Activated CD4-positive, alpha-beta T cell treated with anti-CD3 and anti-CD28 coated beads for 24 hours (primary cell): ENCODE results near the gene ZHX3.
A peak's percentile ranks its signal among the peaks of the same experiment; 100 is the strongest.

Experiments
- DNase-seq, 2 donors: peaks; one replicate each; pipeline ENCODE4 v3.0.0-alpha.2; 2020; ENCODE audit warnings: low read depth in 2 of 2

Gene ZHX3, protein sequence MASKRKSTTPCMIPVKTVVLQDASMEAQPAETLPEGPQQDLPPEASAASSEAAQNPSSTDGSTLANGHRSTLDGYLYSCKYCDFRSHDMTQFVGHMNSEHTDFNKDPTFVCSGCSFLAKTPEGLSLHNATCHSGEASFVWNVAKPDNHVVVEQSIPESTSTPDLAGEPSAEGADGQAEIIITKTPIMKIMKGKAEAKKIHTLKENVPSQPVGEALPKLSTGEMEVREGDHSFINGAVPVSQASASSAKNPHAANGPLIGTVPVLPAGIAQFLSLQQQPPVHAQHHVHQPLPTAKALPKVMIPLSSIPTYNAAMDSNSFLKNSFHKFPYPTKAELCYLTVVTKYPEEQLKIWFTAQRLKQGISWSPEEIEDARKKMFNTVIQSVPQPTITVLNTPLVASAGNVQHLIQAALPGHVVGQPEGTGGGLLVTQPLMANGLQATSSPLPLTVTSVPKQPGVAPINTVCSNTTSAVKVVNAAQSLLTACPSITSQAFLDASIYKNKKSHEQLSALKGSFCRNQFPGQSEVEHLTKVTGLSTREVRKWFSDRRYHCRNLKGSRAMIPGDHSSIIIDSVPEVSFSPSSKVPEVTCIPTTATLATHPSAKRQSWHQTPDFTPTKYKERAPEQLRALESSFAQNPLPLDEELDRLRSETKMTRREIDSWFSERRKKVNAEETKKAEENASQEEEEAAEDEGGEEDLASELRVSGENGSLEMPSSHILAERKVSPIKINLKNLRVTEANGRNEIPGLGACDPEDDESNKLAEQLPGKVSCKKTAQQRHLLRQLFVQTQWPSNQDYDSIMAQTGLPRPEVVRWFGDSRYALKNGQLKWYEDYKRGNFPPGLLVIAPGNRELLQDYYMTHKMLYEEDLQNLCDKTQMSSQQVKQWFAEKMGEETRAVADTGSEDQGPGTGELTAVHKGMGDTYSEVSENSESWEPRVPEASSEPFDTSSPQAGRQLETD

DNA sequence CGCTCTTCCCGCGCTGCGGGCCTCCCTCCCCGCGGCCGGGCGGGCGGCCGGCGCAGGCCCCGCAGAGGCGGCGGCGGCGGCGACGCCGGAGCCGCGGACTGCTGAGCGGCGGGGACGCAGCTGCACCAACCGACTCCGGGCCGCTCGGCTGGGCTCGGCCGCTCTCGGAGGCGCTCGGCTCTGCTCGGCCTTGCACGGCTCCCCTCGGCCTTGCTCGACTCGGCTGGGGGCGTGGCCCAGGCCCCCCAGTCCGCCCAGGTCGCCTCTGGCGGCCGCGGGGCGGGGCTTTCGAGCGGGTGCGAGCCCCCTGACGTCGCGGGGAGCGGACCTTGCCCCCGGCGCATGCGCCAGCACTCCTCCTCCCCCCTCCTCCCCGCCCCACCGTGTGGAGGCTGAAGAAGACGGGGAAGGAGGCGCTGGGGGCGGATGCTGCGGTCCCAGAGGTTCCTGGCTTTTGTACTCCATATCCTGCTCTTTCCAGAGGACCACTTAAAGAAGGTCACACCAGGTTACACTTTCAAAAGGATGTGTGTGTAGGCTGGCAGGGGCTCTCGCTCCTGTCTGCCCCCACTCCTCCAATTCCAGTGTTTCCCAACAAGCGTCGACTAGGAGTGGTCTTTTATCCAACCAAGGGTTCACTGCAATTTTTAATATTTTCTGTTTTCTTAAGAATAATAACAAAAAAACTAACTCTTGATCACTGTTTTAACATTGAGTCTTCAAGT, at the start of gene ZHX3:
Gene ZHX3 (minus strand): TSS at position 186 of the 725 bp plus-strand sequence. CDS start 112,815 bp downstream, outside the sequence.
- DNase-seq = peak; percentile 94 to 95

DNA sequence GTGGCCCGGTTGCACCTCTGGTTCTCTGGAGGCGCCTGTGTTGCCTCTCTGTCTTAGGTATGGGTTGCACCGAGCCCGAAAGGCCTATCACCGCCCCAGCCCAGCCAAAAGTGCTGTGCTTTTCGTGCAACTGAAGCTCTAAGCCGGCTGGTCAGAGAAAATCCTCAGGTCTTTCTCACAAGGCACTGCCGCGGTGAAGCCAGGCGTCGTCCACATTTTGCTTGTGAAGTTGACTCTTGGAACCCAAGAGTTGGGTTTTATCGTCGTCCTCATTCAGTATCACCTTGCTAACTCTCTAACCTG, 49.8 kb upstream of the ZHX3 start:
- no peak for DNase-seq

DNA sequence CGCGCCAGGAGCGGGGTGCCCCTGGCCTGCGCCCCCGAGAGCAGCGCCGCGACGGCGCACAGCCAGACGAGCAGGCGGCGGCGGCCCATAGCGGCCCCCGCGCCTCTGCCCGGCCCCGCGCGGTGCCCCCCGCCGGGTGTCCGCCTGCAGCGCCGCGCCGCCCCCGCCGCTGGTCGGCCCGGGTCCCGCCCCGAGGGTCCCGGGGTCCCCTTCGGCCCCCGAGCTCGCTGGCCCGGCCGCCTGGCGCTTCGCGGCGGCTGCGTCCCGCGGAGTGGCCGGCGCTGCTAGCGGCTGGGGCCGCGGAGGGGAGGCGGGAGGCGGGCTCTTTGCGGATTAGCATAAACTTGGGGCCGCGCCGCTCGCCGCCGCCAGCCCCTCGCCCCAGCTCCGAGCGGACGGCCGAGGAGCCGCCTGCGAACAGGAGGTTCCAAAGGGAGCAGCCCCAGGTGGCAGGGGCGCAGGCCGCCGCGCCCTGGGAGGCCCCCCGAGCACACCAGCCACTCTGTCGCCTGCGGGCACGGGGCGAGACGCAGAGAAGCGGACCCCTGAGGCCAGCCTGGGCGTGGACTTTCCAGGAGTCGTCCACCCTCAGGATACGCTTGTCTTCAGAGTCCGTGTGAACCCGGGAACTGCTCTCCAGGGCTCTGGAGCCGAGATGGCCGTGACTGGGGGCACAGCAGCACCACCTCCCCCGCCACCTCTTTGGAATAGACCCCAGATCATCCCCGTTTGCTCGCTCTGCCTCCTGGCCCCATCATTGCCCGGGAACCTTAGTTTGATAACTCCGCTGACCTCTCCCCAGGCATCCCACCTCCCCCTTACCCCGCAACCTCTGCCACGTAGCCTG, 49.2 kb upstream of the ZHX3 start, which contains the start of gene EMILIN3:
Gene EMILIN3 (minus strand): TSS at position 273 of the 847 bp plus-strand sequence. CDS start 184 bp downstream, at position 89.
- DNase-seq = no peak

DNA sequence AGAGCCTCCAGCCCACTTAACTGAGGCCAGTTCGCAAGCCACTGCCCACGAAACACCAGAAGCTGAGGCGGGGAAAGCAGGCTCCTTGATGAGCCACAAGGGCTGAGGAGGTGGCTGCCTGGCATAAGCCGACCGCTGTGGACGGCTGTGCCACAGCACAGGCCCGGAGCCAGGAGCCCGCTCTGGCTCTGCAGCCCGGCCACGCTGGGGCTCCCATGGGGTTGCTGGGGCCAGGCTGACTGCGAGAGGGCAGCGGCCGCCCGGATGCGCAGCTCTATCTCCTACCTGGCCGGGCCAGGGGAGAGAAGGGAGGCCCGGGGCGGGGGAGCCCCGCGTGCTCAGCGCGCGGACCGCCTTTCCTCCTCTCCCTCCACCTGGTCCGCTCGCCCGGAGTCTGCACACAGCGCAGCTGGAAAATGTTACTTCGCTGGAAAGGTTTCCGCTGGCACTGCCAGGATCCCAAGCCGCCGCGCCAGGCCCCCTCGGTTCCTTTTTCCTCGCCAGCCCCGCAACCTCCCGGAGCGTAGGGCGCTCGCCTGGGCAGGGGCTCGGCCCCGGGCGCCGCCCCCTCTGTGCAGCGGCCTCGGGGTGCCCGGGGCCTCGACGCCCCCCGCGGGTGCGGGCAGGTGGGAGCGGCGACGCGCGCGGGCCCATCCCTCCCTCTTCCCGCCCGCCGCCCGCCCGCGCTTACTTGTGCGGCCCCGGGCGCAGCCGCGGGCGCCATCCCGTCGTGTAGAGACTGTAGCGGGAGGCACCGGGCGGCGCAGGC, 48.4 kb upstream of the ZHX3 start:
- no peak for DNase-seq

DNA sequence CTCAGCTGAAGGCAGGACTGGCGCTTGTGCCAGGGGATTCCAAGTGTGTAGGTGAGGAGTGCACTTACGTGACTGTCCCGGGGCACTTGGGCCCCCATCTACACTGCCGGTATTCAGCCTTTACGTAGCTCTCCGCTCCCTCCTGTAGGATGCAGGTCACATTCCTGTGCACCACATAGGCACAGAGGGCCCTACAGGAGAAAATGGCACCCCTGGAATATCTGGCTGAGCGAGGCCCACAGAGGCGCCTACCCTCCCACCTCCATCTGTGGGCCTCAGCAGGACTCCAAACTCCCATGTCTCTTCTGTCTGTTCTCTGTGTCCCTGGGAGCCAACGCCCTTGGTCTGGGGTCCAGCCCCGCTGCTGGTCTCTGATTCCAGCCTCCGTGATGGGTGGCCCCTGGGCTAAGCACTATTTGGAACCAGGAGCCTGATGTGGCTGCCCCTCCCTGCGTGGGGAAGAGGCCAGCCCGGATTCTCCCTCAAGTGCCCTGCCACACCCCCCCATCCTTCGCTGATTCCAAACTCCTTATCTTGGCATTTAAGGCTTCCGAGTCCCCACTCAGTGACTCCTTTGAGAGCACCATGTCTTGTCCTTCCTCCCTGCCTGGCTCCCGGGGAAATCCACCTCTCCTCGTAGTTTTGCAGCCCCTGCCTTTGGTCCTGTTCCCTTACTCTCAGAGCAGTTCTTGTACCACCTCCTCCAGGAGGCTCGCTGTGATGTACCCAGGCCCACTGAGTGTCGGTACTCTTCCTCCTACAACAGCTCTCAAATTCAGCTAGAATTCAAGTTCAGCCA, 47.6 kb upstream of the ZHX3 start:
- no peak for DNase-seq

DNA sequence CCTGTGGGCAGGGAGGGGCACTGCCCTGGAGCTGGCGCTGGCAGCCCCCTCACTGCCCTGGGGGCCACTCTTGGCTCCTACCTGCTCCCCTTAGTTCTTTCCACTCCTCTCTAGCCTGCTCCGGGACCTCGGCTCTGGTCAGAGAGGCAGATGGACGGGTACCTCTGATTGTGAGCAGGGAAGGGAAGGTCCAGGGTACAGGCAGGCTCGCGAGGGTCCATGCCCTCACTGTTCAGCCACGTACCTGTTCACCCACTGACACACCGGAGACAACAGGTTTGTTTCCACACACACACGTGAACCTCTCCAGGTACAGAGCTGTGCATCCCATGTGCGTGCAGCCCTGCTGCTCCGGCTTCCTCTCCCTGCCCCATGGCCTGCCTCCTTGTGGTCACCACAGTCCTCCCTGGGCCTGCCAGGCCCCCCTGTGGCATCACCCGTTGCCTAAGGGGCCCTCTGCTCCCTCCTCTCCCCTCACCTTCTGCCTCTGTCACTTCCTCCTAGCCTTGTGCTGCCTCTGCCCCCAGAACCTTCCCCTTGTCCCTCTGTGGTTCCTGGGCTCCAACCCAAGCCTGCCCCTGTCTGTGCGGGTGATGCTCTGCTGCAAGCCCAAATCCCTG, 46.8 kb upstream of the ZHX3 start:
- no peak for DNase-seq

DNA sequence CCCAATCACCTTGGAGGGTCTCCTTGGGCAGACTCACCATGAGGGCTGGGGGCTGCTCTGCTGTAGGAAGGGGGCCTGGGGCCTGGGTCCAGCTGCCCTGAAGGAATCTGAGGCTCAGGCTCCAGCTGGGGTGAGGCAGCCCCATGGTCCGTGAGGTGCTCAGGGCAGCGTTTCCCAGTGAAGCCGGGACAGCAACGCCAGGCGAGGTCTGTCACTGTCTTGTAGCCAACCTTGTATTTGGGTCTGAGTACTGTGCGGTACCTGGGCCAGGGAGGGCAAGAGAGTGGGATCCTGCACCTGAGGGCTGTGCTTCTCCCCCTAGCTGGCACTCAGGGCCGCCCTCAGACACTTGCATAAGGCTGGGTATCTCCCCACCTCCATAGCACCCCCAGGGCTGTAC, 46.1 kb upstream of the ZHX3 start:
- DNase-seq = no peak

DNA sequence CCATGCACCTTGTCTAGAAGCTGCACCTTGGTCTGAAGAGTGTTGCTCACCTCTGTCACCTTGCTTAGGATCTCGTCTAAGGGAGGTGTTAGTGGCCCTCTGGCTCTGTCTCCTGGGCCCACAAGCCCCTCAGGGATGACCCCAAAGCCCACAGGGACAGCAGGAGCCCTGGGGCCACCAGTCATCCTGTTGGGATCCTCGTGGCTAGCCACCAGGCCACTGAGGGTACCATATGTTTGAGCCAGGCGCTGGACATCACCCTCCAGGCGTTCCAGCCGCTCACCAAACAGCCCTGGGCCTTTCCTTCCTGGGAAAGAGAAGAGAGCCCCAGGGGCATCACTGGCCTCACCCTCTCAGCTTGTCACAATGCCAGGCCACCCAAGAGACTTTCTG, 45.2 kb upstream of the ZHX3 start:
- no peak for DNase-seq

DNA sequence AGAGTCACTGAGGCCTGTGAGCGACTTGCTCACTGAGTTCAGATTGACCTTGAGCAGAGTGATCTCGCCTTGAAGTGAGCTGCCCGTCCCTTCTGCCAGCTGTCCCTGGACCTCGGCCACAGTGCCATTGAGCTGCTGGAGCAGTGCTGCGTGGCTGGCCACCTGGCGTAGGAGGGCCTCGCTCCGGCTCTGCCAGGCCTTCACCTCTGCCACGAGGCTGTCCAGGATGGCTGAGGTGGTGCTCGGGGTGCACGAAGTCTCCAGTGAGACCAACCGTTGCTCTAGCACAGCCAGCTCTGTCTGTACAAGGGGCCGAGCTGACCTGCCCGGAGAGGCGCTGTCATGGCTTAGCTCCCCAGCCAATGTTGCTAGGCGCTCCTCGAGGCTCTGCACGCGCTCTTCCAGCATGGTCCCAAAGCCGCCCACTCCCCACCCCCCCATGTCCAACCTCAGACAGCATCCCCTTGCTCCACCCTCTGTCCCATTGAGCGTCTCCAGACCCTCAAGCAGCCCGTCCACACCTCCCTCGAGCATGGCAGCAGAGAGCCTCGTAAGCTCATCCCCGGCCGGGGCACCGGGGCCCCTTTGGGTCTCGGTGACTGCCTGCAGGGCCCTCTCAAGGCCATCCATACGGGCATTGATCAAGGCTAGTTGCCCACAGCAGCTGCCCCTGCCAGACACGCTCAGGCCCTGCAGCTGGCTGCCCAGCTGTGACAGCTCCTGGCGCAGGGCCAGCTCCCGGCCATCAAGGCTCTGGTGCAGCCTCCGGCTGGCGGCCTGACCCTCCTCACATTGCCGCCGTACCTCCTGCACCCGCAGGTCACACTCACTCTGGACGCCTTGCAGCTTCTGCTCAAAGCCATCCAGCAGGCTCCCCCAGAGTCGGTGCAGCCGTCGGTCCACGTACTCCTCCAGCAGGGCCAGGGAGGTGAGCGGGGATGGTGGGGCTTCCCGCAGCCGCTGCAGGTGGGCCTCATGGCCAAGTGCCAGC, 44.5 kb upstream of the ZHX3 start:
- no peak for DNase-seq

DNA sequence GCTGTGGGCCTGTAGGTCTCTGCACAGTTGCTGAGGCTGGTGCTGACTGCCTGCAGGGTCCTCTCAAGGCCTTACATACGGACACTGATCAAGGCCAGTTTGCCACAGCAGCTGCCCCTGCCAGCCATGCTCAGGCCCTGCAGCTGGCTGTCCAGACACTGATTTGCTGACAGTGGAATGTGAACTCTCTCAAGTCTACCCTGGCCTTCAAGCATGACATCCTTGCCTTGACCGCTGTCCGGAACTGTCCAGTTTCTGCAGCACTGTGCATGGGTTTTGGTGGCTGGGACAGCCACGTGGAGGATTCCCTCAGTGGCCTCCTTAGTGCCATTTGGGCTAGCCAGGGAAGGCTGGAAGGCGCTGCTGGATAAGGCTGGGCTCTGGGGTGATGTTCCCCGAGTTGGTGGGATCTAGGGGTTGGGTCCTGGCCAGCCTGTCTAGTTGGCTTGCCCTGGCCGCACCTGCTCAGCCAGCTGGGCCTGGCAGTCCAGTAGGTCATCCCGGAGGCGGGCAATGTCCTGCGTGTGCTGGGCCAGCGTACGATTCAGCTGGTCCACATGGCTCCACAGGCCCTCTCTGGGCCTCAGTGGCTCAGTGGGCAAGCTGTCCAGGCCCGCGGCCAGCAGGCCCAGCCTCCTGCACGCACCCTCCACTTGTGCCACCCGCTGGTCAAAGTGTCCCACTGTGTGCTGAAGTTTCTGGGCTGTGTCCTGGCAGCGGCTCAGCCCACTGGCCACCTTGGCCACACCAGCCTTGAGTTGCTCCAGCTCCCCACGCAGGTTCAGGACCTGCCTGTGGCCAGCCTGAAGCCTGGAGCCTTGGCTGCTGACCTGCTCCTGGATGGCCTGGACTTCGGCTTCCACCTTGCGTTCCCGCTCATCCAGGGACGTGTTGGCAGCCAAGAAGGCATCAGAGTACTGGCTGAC, 43.6 kb upstream of the ZHX3 start:
- no peak for DNase-seq

DNA sequence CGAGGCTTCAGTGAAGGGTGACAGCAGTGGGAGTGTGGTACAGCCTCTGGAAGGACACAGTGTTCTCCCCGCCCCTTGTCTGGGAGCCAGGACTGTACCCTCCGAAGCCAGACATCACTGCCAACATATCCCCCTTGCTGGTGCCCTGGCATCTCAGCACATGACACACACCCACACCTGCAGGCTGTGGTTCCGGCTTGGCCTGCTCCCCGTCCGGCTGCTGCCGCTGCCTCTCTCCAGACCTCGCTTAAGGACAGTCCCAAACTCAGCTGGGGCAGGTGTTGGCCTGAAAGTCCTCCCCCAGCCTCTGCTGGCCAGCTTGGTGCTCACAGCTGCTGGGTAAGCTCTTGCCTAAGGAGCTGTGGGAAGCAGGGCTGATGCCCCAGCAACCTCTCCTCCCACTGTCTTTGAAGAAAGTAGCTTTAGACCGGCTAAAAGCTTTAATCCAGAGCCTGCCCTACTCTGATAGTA, 42.0 kb upstream of the ZHX3 start:
- DNase-seq = no peak

DNA sequence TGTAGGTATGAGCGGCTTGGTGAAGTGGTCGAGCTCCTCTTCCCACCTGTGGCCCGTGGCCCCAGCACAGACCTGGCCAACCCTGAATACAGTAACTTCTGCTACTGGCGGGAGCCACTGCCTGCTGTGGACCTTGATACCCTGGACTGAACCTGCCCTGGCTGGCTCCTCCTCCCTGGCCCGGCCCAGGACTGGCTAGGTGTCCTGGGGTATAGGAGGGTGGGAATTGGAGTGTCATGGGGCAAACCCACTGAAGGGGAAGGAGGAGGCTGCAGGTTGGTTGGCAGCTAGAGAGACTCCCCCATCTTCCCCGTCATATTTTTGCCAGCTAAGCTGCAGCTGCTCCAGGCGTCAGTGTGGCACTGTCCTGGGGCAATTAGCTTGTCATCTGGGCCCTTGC, 41.2 kb upstream of the ZHX3 start:
- no peak for DNase-seq

DNA sequence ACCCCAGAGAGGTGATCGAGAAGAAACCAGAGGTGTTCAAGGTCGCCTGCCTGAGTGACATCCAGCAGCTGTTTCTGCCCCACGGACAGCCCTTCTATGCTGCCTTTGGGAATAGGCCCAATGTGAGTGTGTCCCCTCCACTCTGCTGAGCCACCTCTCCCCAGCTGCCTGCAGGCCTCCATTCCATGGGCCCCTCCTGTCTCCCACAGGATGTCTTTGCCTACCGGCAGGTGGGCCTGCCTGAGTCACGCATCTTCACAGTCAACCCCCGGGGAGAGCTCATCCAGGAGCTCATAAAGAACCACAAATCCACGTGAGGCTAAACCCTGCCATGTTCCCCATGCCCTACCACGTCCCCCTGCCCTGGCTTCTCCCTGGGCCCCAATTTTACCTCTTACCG, 40.7 kb upstream of the ZHX3 start:
- no peak for DNase-seq

DNA sequence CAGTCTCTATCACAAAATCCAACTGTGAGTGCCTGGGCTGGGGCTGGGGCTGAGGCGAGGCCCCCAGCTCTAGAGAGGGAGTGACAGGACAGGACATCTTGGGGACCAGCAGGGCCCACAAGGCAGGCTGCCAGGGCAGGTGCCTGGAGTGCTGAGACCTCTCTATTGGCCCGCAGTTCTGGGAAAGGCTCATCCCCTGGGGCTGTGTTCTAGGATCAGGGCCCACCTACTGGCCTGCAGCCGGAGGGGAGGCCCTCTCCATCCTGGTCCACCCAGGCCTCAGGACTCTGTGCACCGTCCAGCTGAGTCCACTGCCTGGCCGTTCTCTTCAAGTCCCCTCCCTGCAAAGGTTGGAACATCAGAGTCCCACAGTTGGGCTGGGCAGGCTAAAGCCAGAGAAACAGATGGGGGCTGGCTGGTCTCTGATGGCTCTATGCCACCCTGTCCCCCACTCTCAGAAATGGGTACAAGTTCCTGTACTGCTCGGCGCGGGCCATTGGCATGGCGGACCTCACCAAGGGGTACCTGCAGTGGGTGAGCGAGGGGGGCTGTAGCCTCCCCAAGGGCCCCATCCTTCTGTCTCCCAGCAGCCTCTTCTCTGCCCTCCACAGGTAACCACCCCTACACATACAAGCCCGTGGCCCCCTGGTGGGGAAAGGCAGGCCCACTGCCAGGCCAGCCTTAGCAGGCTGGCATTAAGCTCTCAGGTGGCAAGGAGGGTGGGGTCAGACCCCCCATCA, 40.1 kb upstream of the ZHX3 start:
- DNase-seq = no peak

DNA sequence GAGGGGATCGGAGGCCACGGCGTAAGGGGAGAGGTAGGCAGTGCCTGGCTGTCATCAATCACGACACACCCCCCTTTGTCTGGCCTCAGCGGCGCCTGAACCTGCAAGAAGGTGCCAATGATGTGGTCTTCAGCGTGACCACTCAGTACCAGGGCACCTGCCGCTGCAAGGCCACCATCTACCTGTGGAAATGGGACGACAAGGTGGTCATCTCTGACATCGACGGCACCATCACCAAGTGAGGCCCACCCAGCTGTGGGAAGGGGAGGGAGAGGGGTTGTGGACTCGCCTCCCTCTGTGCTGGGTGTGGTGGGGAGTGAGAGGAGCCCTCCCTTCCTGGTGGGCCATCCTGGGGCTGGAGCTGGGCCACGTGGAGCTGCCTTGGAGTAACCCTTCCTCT, 39.4 kb upstream of the ZHX3 start:
- no peak for DNase-seq

DNA sequence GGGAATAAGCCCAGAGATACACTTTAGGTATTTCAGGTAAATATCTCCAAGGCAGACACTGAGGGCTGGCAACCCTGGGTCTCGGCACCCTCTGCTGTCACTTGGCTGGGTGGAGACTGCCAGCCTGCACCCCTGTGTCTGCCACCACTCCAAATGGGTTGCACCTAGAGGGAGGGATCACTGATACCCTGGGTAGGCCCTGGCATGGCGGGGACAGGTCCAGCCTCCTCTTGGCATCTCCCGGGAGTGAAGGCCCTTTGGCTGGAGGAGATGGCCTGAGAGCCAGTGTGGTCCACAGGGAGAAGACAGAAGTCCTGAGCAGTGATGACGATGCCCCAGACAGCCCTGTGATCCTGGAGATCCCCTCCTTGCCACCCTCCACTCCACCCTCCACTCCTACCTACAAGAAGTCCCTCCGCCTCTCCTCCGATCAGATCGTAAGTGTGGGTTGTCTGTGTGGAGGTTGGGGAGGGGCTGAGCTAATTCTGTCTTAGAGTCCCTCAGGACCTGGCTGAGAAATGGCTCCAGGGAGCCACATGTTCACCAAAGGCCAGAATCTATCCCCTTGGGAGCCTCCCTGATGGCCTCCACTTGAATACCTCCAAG, 38.2 kb upstream of the ZHX3 start:
- DNase-seq = no peak
